Liver (tissue), 9 donors: ENCODE measurements around the gene TANGO2. TPM values are rescaled to one million over a fixed set of nuclear protein-coding genes. Genes with fewer than 3 reads are reported as not detected.

Experiments
- DNase-seq: peaks from one replicate; pipeline ENCODE4 v3.0.0-alpha.2; 2017; ENCODE audit warnings: low spot score
- H3K27ac ChIP-seq, 2 donors: one replicate each; pipeline ENCODE4 v1.7.0; 2013; ENCODE audit warnings: inconsistent platforms in 2 of 2, low read length in 2 of 2, control low read depth in 1 of 2, low read depth in 1 of 2, mild to moderate bottlenecking in 1 of 2
- H3K27me3 ChIP-seq, 4 donors: one replicate each; pipeline versions ENCODE4 v1.6.1 to v1.7.0; 2013; ENCODE audit warnings: low read length in 3 of 4, inconsistent platforms in 1 of 4, mild to moderate bottlenecking in 1 of 4, moderate library complexity in 1 of 4; ENCODE audit not compliant: control insufficient read depth in 4 of 4, insufficient read depth in 4 of 4
- H3K36me3 ChIP-seq, 4 donors: one replicate each; pipeline versions ENCODE4 v1.6.1 to v1.7.0; 2013; ENCODE audit warnings: low read length in 3 of 4, mild to moderate bottlenecking in 3 of 4, low read depth in 1 of 4, moderate library complexity in 1 of 4; ENCODE audit not compliant: control insufficient read depth in 4 of 4, insufficient read depth in 3 of 4
- H3K4me1 ChIP-seq, 4 donors: one replicate each; pipeline versions ENCODE4 v1.6.1 to v1.7.0; 2013; ENCODE audit warnings: low read length in 3 of 4, mild to moderate bottlenecking in 3 of 4, moderate library complexity in 1 of 4; ENCODE audit not compliant: control insufficient read depth in 4 of 4, insufficient read depth in 4 of 4
- H3K4me3 ChIP-seq, 3 donors: one replicate each; pipeline versions ENCODE4 v1.6.1 to v1.7.0; 2013; ENCODE audit warnings: low read length in 3 of 3, control low read depth in 1 of 3, low read depth in 1 of 3, mild to moderate bottlenecking in 1 of 3
- H3K9ac ChIP-seq, 2 donors: one replicate each; pipeline ENCODE4 v1.7.0; 2013; ENCODE audit warnings: low read length in 2 of 2, mild to moderate bottlenecking in 2 of 2, moderate library complexity in 2 of 2, control low read depth in 1 of 2, low read depth in 1 of 2
- H3K9me3 ChIP-seq, 4 donors: one replicate each; pipeline versions ENCODE4 v1.6.1 to v1.7.0; 2013; ENCODE audit warnings: low read length in 3 of 4; ENCODE audit not compliant: control insufficient read depth in 4 of 4
- EGR1 ChIP-seq, 2 donors: IDR thresholded peaks; 2 replicates each; pipeline ENCODE4 v1.6.1; 2016 to 2018; ENCODE audit warnings: antibody characterized with exemption in 2 of 2, low read depth in 2 of 2
- FOXA1 ChIP-seq: IDR thresholded peaks from 2 replicates; pipeline ENCODE4 v1.6.1; 2016; ENCODE audit warnings: antibody characterized with exemption
- FOXA2 ChIP-seq: IDR thresholded peaks from 2 replicates; pipeline ENCODE4 v1.6.1; 2016; ENCODE audit warnings: antibody characterized with exemption
- GABPA ChIP-seq, 2 donors: IDR thresholded peaks in 1 of 2; conservative IDR thresholded peaks in 1 of 2; 2 replicates each; pipeline ENCODE4 v1.6.1; 2016; ENCODE audit warnings: antibody characterized with exemption in 2 of 2, mild to moderate bottlenecking in 1 of 2, moderate library complexity in 1 of 2
- HNF4A ChIP-seq, 2 donors: conservative IDR thresholded peaks; 2 replicates each; pipeline ENCODE4 v1.6.1; 2016; ENCODE audit warnings: antibody characterized with exemption in 2 of 2, mild to moderate bottlenecking in 2 of 2
- JUND ChIP-seq, 2 donors: IDR thresholded peaks; 2 replicates each; pipeline ENCODE4 v1.6.1; 2016; ENCODE audit warnings: antibody characterized with exemption in 2 of 2
- NR2F2 ChIP-seq: IDR thresholded peaks from 2 replicates; pipeline ENCODE4 v1.6.1; 2016; ENCODE audit warnings: antibody characterized with exemption
- RAD21 ChIP-seq, 2 donors: IDR thresholded peaks; 2 replicates each; pipeline ENCODE4 v1.6.1; 2016; ENCODE audit warnings: antibody characterized with exemption in 2 of 2, mild to moderate bottlenecking in 2 of 2
- RXRA ChIP-seq, 2 donors: IDR thresholded peaks; 2 replicates each; pipeline ENCODE4 v1.6.1; 2017 to 2018; ENCODE audit warnings: antibody characterized with exemption in 2 of 2, mild to moderate bottlenecking in 1 of 2
- SP1 ChIP-seq: IDR thresholded peaks from 2 replicates; pipeline ENCODE4 v1.6.1; 2018; ENCODE audit warnings: antibody characterized with exemption, mild to moderate bottlenecking
- TAF1 ChIP-seq: conservative IDR thresholded peaks from 2 replicates; pipeline ENCODE4 v1.6.1; 2016; ENCODE audit warnings: antibody characterized with exemption, mild to moderate bottlenecking
- YY1 ChIP-seq: IDR thresholded peaks from 2 replicates; pipeline ENCODE4 v1.6.1; 2016; ENCODE audit warnings: antibody characterized with exemption, mild to moderate bottlenecking
- WGBS: extraction: QIAGEN DNeasy Blood & Tissue Kit; methylation state at CpG from one replicate; pipeline ENCODE4 v1.1.7; 2013; 5-methylcytosine and 5-hydroxymethylcytosine counted together
- polyA plus RNA-seq, 2 donors: library from polyadenylated mRNA; stranded (reverse) in 1 of 2; unstranded in 1 of 2; fragments of 200-250 nt in 1 of 2; fragments of >200 nt in 1 of 2; fragmentation: Nextera tagmentation in 1 of 2; extraction: Ambion mirVana in 1 of 2; gene quantifications; one replicate each; pipeline versions ENCODE4 v1.2.1 to v1.2.3, GENCODE V29; 2013 to 2015
- total RNA-seq, 2 donors: library from RNA; depleted of rRNA; stranded (reverse); fragments of >200 nt; gene quantifications; one replicate each; pipeline ENCODE4 v1.2.3, GENCODE V29; 2014
- TF ChIP-seq, protein P1 (sequence below): IDR thresholded peaks from 2 replicates; pipeline ENCODE4 v1.6.1; 2016; ENCODE audit warnings: antibody characterized with exemption
- TF ChIP-seq, protein P2 (sequence below): IDR thresholded peaks from 2 replicates; pipeline ENCODE4 v1.6.1; 2016; ENCODE audit warnings: antibody characterized with exemption
- TF ChIP-seq, protein P3 (sequence below): IDR thresholded peaks from 2 replicates; pipeline ENCODE4 v1.6.1; 2016; ENCODE audit warnings: antibody characterized with exemption
- TF ChIP-seq, protein P4 (sequence below): fragments of 150-350 bp; IDR thresholded peaks from 2 replicates; pipeline ENCODE4 v1.5.1; 2017; ENCODE audit warnings: improper control_type of control experiment, low read depth, low read length; ENCODE audit not compliant: missing input control
- donor health status: healthy.
- donor health status: healthy.
- donor health status: healthy.
- donor health status: healthy.
- donor health status: healthy.

Gene TANGO2
- total and polyA plus RNA-seq, 4 donors, result 10.8 to 153 (median 16.1) TPM

DNA sequence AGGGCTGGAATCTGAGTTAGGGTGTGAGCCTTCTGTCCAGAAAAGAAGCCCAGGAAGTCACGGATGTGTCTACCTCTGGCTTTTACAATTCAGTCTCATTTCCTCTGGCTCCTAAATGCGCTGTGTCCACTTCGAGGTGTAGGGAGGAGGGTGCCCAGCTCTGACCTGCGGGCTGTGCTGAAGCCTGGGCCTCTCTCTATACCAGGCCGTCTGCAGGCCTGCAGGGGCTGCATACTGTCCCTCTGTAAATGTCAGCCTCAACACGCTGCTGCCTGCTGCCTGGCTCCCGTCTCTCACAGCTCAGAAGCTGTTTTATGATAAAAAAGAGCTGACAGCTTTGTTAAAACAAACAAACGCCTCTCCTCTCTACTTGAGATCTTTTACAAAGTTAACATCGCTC, 18.8 kb upstream of the TANGO2 start:
- no peak overlapping the region for H3K4me3 ChIP-seq
- peaks cover 10 to 34% (median 29%) of the 10 kb centered on the region in 4 donors for H3K4me1 ChIP-seq
- DNase-seq, result no peak
- WGBS, result 90% methylated on average over 9 of the region's 9 CpGs
- no peak overlapping the region for H3K9ac ChIP-seq
- no peak overlapping the region for H3K27ac ChIP-seq
- no peak for TF ChIP-seq EGR1 (IDR thresholded peaks at IDR 0.05; ENCODE audit: low read depth in 2 of 2)
- TF ChIP-seq, protein P1, sequence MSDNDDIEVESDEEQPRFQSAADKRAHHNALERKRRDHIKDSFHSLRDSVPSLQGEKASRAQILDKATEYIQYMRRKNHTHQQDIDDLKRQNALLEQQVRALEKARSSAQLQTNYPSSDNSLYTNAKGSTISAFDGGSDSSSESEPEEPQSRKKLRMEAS, result no peak
- no peaks in the 10 kb centered on the region for H3K27me3 ChIP-seq
- H3K9me3 ChIP-seq, result no peaks in the 10 kb centered on the region
- H3K36me3 ChIP-seq, result no peaks in the 10 kb centered on the region

DNA sequence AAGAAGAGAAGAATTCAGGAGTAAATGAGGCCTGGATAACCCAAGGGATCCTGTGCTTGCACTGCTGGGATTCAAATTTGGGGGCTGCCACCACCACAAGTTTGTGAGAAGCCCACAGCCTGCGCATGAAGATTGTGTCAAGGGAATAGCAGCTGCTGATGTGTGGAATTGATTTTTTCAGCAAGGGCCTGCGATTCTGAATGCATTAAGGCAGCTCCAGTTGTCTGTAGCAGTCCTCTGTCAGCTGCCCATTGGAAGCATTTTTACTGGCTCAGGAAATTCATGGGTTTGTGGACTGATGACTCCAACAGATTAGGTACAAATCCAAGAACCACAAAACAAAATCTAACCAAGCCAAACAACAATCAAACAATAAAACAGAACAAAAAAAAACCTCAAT, 18.3 kb upstream of the TANGO2 start:
- Histone ChIP-seq H3K27ac (no peak overlapping the region), H3K4me1 (peaks cover 10 to 33% (median 28%) of the 10 kb centered on the region in 4 donors), H3K27me3 (no peaks in the 10 kb centered on the region), H3K9ac (no peak overlapping the region), H3K36me3 (no peaks in the 10 kb centered on the region), H3K9me3 (no peaks in the 10 kb centered on the region), H3K4me3 (no peak overlapping the region)
- WGBS, result 83% methylated on average over 2 of the region's 2 CpGs
- TF ChIP-seq FOXA2 (no peak), SP1 (no peak), JUND (IDR thresholded peaks at IDR 0.05) (no peak), NR2F2 (no peak), RXRA (IDR thresholded peaks at IDR 0.05) (no peak), GABPA (IDR thresholded peaks at IDR 0.05 in 1 of 2, conservative IDR thresholded peaks at IDR 0.05 in 1 of 2) (no peak), FOXA1 (no peak), TAF1 (no peak), HNF4A (conservative IDR thresholded peaks at IDR 0.05) (no peak), YY1 (no peak), RAD21 (IDR thresholded peaks at IDR 0.05) (no peak)
- TF ChIP-seq, protein P2, sequence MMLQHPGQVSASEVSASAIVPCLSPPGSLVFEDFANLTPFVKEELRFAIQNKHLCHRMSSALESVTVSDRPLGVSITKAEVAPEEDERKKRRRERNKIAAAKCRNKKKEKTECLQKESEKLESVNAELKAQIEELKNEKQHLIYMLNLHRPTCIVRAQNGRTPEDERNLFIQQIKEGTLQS, result no peak
- TF ChIP-seq, protein P3, sequence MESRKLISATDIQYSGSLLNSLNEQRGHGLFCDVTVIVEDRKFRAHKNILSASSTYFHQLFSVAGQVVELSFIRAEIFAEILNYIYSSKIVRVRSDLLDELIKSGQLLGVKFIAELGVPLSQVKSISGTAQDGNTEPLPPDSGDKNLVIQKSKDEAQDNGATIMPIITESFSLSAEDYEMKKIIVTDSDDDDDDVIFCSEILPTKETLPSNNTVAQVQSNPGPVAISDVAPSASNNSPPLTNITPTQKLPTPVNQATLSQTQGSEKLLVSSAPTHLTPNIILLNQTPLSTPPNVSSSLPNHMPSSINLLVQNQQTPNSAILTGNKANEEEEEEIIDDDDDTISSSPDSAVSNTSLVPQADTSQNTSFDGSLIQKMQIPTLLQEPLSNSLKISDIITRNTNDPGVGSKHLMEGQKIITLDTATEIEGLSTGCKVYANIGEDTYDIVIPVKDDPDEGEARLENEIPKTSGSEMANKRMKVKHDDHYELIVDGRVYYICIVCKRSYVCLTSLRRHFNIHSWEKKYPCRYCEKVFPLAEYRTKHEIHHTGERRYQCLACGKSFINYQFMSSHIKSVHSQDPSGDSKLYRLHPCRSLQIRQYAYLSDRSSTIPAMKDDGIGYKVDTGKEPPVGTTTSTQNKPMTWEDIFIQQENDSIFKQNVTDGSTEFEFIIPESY, result no peak
- TF ChIP-seq, protein P4, sequence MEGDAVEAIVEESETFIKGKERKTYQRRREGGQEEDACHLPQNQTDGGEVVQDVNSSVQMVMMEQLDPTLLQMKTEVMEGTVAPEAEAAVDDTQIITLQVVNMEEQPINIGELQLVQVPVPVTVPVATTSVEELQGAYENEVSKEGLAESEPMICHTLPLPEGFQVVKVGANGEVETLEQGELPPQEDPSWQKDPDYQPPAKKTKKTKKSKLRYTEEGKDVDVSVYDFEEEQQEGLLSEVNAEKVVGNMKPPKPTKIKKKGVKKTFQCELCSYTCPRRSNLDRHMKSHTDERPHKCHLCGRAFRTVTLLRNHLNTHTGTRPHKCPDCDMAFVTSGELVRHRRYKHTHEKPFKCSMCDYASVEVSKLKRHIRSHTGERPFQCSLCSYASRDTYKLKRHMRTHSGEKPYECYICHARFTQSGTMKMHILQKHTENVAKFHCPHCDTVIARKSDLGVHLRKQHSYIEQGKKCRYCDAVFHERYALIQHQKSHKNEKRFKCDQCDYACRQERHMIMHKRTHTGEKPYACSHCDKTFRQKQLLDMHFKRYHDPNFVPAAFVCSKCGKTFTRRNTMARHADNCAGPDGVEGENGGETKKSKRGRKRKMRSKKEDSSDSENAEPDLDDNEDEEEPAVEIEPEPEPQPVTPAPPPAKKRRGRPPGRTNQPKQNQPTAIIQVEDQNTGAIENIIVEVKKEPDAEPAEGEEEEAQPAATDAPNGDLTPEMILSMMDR, result no peak
- TF ChIP-seq, protein P1, result no peak
- no peak for DNase-seq
